Heart left ventricle (tissue), 16 donors: ENCODE results near the gene YWHAE. TPM values are rescaled to one million over a fixed set of nuclear protein-coding genes. Genes with fewer than 3 reads are reported as not detected.

Experiments
- ATAC-seq, 4 donors: fragments of 200-7000 bp; cut with Tn5 transposase; one replicate each; pipeline ENCODE4 v1.9.1; 2020 to 2022; ENCODE audit warnings: moderate library complexity in 4 of 4, mild to moderate bottlenecking in 3 of 4, moderate number of reproducible peaks in 1 of 4
- DNase-seq, 5 donors: peaks; one replicate each; pipeline ENCODE4 v3.0.0-alpha.2; 2020
- H3K27ac ChIP-seq, 12 donors: fragments of 200-600 bp; sonication (generic) in 4 of 12; one replicate each; pipeline versions ENCODE4 v1.5.0 to v1.8.0; 2016 to 2022; ENCODE audit warnings: mild to moderate bottlenecking in 2 of 12
- H3K27me3 ChIP-seq, 9 donors: fragments of 200-600 bp; sonication (generic) in 2 of 9; one replicate each; pipeline versions ENCODE4 v1.5.1 to v1.8.0; 2016 to 2022; ENCODE audit warnings: mild to moderate bottlenecking in 3 of 9
- H3K36me3 ChIP-seq, 9 donors: fragments of 200-600 bp; sonication (generic) in 2 of 9; one replicate each; pipeline versions ENCODE4 v1.5.0 to v1.8.0; 2018 to 2022; ENCODE audit warnings: mild to moderate bottlenecking in 2 of 9
- H3K4me1 ChIP-seq, 12 donors: fragments of 200-600 bp; sonication (generic) in 4 of 12; one replicate each; pipeline versions ENCODE4 v1.5.0 to v1.8.0; 2016 to 2022; ENCODE audit warnings: mild to moderate bottlenecking in 3 of 12
- H3K4me3 ChIP-seq, 12 donors: fragments of 200-600 bp; sonication (generic) in 4 of 12; one replicate each; pipeline versions ENCODE4 v1.5.0 to v1.8.0; 2017 to 2022; ENCODE audit warnings: mild to moderate bottlenecking in 9 of 12, moderate library complexity in 4 of 12
- H3K9me3 ChIP-seq, 12 donors: fragments of 200-600 bp; sonication (generic) in 4 of 12; one replicate each; pipeline versions ENCODE4 v1.5.0 to v1.8.0; 2016 to 2022; ENCODE audit warnings: mild to moderate bottlenecking in 1 of 12
- POLR2A ChIP-seq, 2 donors: fragments of 450-650 bp; IDR thresholded peaks; one replicate each; pipeline ENCODE4 v1.6.1; 2017; ENCODE audit warnings: antibody characterized with exemption in 2 of 2, mild to moderate bottlenecking in 2 of 2, moderate library complexity in 2 of 2
- WGBS, 4 donors: extraction: QIAGEN DNeasy Blood & Tissue Kit in 2 of 4; methylation state at CpG; one replicate each; pipeline versions ENCODE4 v1.1.5 to v1.1.7; 2013 to 2018; 5-methylcytosine and 5-hydroxymethylcytosine counted together
- intact Hi-C, 10 donors: fragments of 100-400 bp; cut with DNase I; formaldehyde crosslinking; loops; one replicate each; pipeline versions ENCODE4 v1.11.1 to v1.14.2; 2022
- polyA plus RNA-seq, 2 donors: library from polyadenylated mRNA; stranded (reverse); fragments of 200-250 nt; gene quantifications; one replicate each; pipeline ENCODE4 v1.2.3, GENCODE V29; 2013
- total RNA-seq, 9 donors: library from RNA; depleted of rRNA in 2 of 9; stranded (reverse); fragments of >200 nt in 2 of 9; fragmentation: NEBNext Ultra II Directional in 3 of 9; extraction: Animal tissue kit (Norgen Biotek cat#: 25700) in 3 of 9; gene quantifications; one replicate each; pipeline versions ENCODE4 v1.1.0 to v1.2.4, GENCODE V29; 2016 to 2023
- TF ChIP-seq, protein P1 (sequence below), 12 donors: fragments of 200-600 bp; sonication (generic) in 4 of 12; IDR thresholded peaks; one replicate each; pipeline versions ENCODE4 v1.5.0 to v1.8.0; 2018 to 2022; ENCODE audit warnings: antibody characterized with exemption in 12 of 12, mild to moderate bottlenecking in 5 of 12
- donor health status: ischemic (EF 13 %, LVEDD 7.1; RV severe dilation, severe dysfunction).
- donor health status: healthy with polysubstance abuse.
- donor health status: DM: no; HTN: yes; CAD: no.
- donor health status: DM: no; HTN: no; CAD: no.
- donor health status: ischemic (EF 25% LVEDD 6.9; RV normal size, moderate dysfunction).
- donor health status: ischemic (EF 25% LVEDD 5.7; RV mildly dilated, moderate dysfunction).
- donor health status: healthy.
- donor health status: DM: yes; HTN: yes; CAD: no.
- donor health status: ischemic (EF 35%, LVEDD 5.7; RV mildly dilated, moderate dysfunction).
- donor health status: nonischemic (EF 11% LVEDD 7.7; RV severe dilation, severe dysfunction).
- donor health status: DM: yes; HTN: yes; CAD: no.
- donor health status: PGD.
- donor health status: ischemic (EF 29% LVEDD 5.4; RV normal size, mild dysfunction).
- donor health status: nonischemic (EF 23%, LVEDD 6.1; RV moderate dilation, normal function).

The YWHAE gene
- total and polyA plus RNA-seq, 11 donors: 401 to 1,150 (median 618) TPM

GRCh38 chr17:1423456-1424135 lies 23.6 kb upstream of the YWHAE start:
- no peak for DNase-seq
- intact Hi-C loops: no loop called here
- Histone ChIP-seq H3K27me3 (no peaks in the 10 kb centered on the region), H3K4me3 (no peak overlapping the region), H3K4me1 (peaks cover 0 to 30% (median 18%) of the 10 kb centered on the region in 12 donors), H3K27ac (peak overlapping the region in 9 of 12 donors; percentile 35 to 88 (median 67)), H3K36me3 (peaks cover 0 to 79% (median 63%) of the 10 kb centered on the region in 9 donors), H3K9me3 (no peaks in the 10 kb centered on the region)
- TF ChIP-seq POLR2A (IDR thresholded peaks at IDR 0.05): no peak
- TF ChIP-seq, protein P1, sequence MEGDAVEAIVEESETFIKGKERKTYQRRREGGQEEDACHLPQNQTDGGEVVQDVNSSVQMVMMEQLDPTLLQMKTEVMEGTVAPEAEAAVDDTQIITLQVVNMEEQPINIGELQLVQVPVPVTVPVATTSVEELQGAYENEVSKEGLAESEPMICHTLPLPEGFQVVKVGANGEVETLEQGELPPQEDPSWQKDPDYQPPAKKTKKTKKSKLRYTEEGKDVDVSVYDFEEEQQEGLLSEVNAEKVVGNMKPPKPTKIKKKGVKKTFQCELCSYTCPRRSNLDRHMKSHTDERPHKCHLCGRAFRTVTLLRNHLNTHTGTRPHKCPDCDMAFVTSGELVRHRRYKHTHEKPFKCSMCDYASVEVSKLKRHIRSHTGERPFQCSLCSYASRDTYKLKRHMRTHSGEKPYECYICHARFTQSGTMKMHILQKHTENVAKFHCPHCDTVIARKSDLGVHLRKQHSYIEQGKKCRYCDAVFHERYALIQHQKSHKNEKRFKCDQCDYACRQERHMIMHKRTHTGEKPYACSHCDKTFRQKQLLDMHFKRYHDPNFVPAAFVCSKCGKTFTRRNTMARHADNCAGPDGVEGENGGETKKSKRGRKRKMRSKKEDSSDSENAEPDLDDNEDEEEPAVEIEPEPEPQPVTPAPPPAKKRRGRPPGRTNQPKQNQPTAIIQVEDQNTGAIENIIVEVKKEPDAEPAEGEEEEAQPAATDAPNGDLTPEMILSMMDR (IDR thresholded peaks at IDR 0.05): no peak
- ATAC-seq: peak in 3 of 4 donors; percentile 11 to 32 (median 14)
- 55 to 67% (median 58%) methylated on average over 10 of the region's 10 CpGs for WGBS, 4 donors

DNA sequence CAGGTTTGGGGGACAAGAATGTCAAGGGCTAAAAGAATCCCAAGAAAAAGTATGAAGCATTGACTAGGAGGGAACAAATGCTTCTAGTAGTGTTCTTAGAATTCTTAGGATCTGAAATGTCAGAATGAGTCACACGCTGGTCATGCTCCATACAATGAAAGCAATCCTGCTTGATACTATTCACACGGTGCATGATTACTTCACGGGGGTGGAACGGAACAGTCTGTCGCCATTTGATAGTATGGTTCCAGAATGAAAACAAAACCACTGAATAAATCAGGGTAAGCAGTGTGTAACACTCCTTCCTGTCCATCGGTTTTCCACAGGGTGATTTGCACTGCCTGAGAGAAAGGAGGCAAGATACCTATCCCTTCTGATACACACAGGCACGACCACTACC lies 22.9 kb upstream of the YWHAE start:
- Histone ChIP-seq H3K36me3 (peaks cover 0 to 81% (median 63%) of the 10 kb centered on the region in 9 donors), H3K4me1 (peaks cover 0 to 30% (median 18%) of the 10 kb centered on the region in 12 donors), H3K9me3 (no peaks in the 10 kb centered on the region), H3K27ac (peak overlapping the region in 10 of 12 donors; percentile 50 to 88 (median 69)), H3K4me3 (no peak overlapping the region), H3K27me3 (no peaks in the 10 kb centered on the region)
- peak; percentile 83 to 93 (median 91) for ATAC-seq
- DNase-seq: peak in 1 of 5 donors; percentile 26
- TF ChIP-seq POLR2A (IDR thresholded peaks at IDR 0.05): no peak
- TF ChIP-seq, protein P1 (IDR thresholded peaks at IDR 0.05): no peak
- 31 to 52% (median 40%) methylated on average over 7 of the region's 7 CpGs for WGBS, 4 donors
- intact Hi-C loops: no loop called here

DNA sequence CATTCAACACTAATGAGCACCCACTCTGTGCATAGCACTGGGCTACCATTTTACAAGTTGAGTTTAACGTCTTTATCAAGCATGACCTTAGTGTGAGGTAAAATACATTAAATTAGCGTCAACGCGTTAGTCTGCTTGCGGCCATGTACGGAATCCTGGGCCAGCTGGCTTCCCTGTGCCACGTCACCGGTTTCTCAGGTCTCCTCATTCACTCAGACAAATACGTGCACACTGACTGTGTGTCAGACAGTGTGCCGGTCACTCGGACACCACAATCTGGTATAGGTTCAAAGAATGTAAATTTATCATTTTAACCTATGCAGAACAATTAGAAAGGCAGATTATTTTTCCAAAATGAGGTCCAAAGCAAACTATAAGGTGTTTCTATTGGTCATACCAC lies 21.4 kb upstream of the YWHAE start:
- Histone ChIP-seq H3K27ac (peak overlapping the region in 4 of 12 donors; percentile 65 to 88 (median 76)), H3K36me3 (peaks cover 0 to 86% (median 58%) of the 10 kb centered on the region in 9 donors), H3K4me1 (peaks cover 0 to 30% (median 17%) of the 10 kb centered on the region in 12 donors), H3K4me3 (no peak overlapping the region), H3K9me3 (no peaks in the 10 kb centered on the region), H3K27me3 (no peaks in the 10 kb centered on the region)
- TF ChIP-seq, protein P1 (IDR thresholded peaks at IDR 0.05): no peak
- TF ChIP-seq POLR2A (IDR thresholded peaks at IDR 0.05): no peak
- intact Hi-C loops: no loop called here
- DNase-seq: no peak
- 89 to 95% (median 91%) methylated on average over 11 of the region's 11 CpGs for WGBS, 4 donors
- no peak for ATAC-seq

DNA sequence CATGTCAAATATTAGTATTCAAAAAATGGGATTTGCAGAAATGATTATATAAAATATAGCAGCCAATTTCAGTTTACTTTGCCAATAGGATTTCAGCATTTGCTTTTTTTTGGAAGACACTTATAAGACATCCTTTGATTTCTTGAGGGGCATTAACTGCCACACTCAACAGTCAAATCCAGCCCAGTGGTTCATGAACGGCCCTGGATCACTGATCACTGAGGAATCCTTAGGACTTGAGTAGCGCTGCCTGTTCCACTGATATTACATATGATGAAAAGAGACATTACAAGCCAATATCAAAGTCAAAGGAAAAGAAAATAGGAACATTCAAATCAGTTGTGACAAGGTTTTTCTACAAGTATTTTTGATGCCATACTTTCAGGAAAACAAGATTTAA lies 21.0 kb upstream of the YWHAE start:
- Histone ChIP-seq H3K4me3 (no peak overlapping the region), H3K36me3 (peaks cover 0 to 82% (median 55%) of the 10 kb centered on the region in 9 donors), H3K4me1 (peaks cover 0 to 30% (median 17%) of the 10 kb centered on the region in 12 donors), H3K27ac (no peak overlapping the region), H3K27me3 (no peaks in the 10 kb centered on the region), H3K9me3 (no peaks in the 10 kb centered on the region)
- ATAC-seq (no peak), DNase-seq (no peak)
- intact Hi-C loops: no loop called here
- TF ChIP-seq POLR2A (IDR thresholded peaks at IDR 0.05): no peak
- TF ChIP-seq, protein P1 (IDR thresholded peaks at IDR 0.05): no peak
- 77 to 85% (median 78%) methylated on average over 2 of the region's 2 CpGs for WGBS, 4 donors
